ENCODE data around the gene MOSPD3.
A peak's percentile ranks its signal among the peaks of the same experiment; 100 is the strongest.

Gene MOSPD3

GRCh38 chr7:100630066-100630465 lies 17.7 kb downstream of the MOSPD3 start:
- peaks cover 45% of the 10 kb centered on the region for H3K27me3 Mint-ChIP-seq (ENCODE audit: low read depth)
- no peaks in the 10 kb centered on the region for H3K9me3 Mint-ChIP-seq
- H3K27ac Mint-ChIP-seq: no peak overlapping the region
- H3K4me3 Mint-ChIP-seq: peak overlapping the region in 1 of 3 experiments; percentile 21
- TF ChIP-seq CTCF (IDR thresholded peaks at IDR 0.05; ENCODE audit: unreplicated experiment in 3 of 3): no peak
- H3K4me1 Mint-ChIP-seq: peaks cover 5% of the 10 kb centered on the region
- no peaks in the 10 kb centered on the region for H3K36me3 Mint-ChIP-seq (ENCODE audit: low read depth)

GRCh38 chr7:100632951-100633717 lies 20.8 kb downstream of the MOSPD3 start:
- H3K36me3 Mint-ChIP-seq (ENCODE audit: low read depth): no peaks in the 10 kb centered on the region

GRCh38 chr7:100639995-100640516 lies 27.7 kb downstream of the MOSPD3 start:
- TF ChIP-seq CTCF (IDR thresholded peaks at IDR 0.05; ENCODE audit: unreplicated experiment in 3 of 3): no peak
- Mint-ChIP-seq H3K27me3 (ENCODE audit: low read depth) (peaks cover 23% of the 10 kb centered on the region), H3K9me3 (no peaks in the 10 kb centered on the region), H3K36me3 (ENCODE audit: low read depth) (no peaks in the 10 kb centered on the region), H3K4me3 (no peak overlapping the region), H3K27ac (no peak overlapping the region), H3K4me1 (no peaks in the 10 kb centered on the region)

More at GRCh38 chr7:100632951-100633717, 20.8 kb downstream of the MOSPD3 start:
- H3K27ac Mint-ChIP-seq: no peak overlapping the region
- no peaks in the 10 kb centered on the region for H3K9me3 Mint-ChIP-seq
- TF ChIP-seq CTCF (IDR thresholded peaks at IDR 0.05; ENCODE audit: unreplicated experiment in 3 of 3): peak; percentile 28 to 35 (median 29)
- peaks cover 57% of the 10 kb centered on the region for H3K27me3 Mint-ChIP-seq (ENCODE audit: low read depth)
- H3K4me3 Mint-ChIP-seq: peak overlapping the region; percentile 76 to 79 (median 78)
- H3K4me1 Mint-ChIP-seq: peaks cover 5% of the 10 kb centered on the region

- Mint-ChIP-seq H3K4me1 (no peaks in the 10 kb centered on the region), H3K27ac (no peak overlapping the region), H3K36me3 (ENCODE audit: low read depth) (no peaks in the 10 kb centered on the region), H3K4me3 (no peak overlapping the region), H3K27me3 (ENCODE audit: low read depth) (peaks cover 25% of the 10 kb centered on the region), H3K9me3 (no peaks in the 10 kb centered on the region)
- TF ChIP-seq CTCF (IDR thresholded peaks at IDR 0.05; ENCODE audit: unreplicated experiment in 3 of 3): no peak
These were observed 28.4 kb downstream of the MOSPD3 start for GRCh38 chr7:100640517-100641440.

- H3K36me3 Mint-ChIP-seq (ENCODE audit: low read depth): no peaks in the 10 kb centered on the region
- no peak within 1 kb of the TSS for H3K4me3 Mint-ChIP-seq
- H3K4me1 Mint-ChIP-seq: no peaks in the 10 kb centered on the region
- no peak for TF ChIP-seq CTCF (IDR thresholded peaks at IDR 0.05; ENCODE audit: unreplicated experiment in 3 of 3)
- no peaks in the 10 kb centered on the region for H3K9me3 Mint-ChIP-seq
- H3K27ac Mint-ChIP-seq: no peak within 1 kb of the TSS
- H3K27me3 Mint-ChIP-seq (ENCODE audit: low read depth): peaks cover 22% of the 10 kb centered on the region
These were observed 29.1 kb downstream of the MOSPD3 start, which contains the start of gene TFR2 for GRCh38 chr7:100641463-100641859. Gene TFR2 (minus strand): TSS chr7:100641552. CDS start chr7:100641509, 43 bp downstream.

All from nephron (organoid).